ENCODE results near the gene ZBTB7C. TPM values are rescaled to one million over a fixed set of nuclear protein-coding genes. Genes with fewer than 3 reads are reported as not detected.

Gene ZBTB7C
- total RNA-seq = under 0.01 and 1.2 TPM in 2 replicates

- no peaks in the 10 kb centered on the region for H3K36me3 ChIP-seq (ENCODE audit: control insufficient read depth, insufficient read depth, low read length)
- H3K4me3 ChIP-seq (ENCODE audit: low read depth, low read length) = peak within 1 kb of the TSS; percentile 59
- no peak for DNase-seq (ENCODE audit: low read depth)
- no peak for FAIRE-seq
- TF ChIP-seq CTCF (IDR thresholded peaks at IDR 0.05; ENCODE audit: insufficient read depth, low read length, severe bottlenecking) = no peak
- H3K27me3 ChIP-seq (ENCODE audit: control insufficient read depth, insufficient read depth, low read length) = peaks cover 8% of the 10 kb centered on the region
These were observed at the start of gene ZBTB7C for GRCh38 chr18:48408727-48409590. Gene ZBTB7C (minus strand): TSS chr18:48409383.

GRCh38 chr18:48456838-48457237, 47.7 kb upstream of the ZBTB7C start:
- FAIRE-seq = no peak
- no peak for DNase-seq (ENCODE audit: low read depth)
- no peak for TF ChIP-seq CTCF (IDR thresholded peaks at IDR 0.05; ENCODE audit: insufficient read depth, low read length, severe bottlenecking)
- no peak overlapping the region for H3K4me3 ChIP-seq (ENCODE audit: low read depth, low read length)
- H3K36me3 ChIP-seq (ENCODE audit: control insufficient read depth, insufficient read depth, low read length) = no peaks in the 10 kb centered on the region
- H3K27me3 ChIP-seq (ENCODE audit: control insufficient read depth, insufficient read depth, low read length) = no peaks in the 10 kb centered on the region

GRCh38 chr18:48455555-48456478, 46.6 kb upstream of the ZBTB7C start:
- Histone ChIP-seq H3K36me3 (ENCODE audit: control insufficient read depth, insufficient read depth, low read length) (no peaks in the 10 kb centered on the region), H3K27me3 (ENCODE audit: control insufficient read depth, insufficient read depth, low read length) (no peaks in the 10 kb centered on the region), H3K4me3 (ENCODE audit: low read depth, low read length) (no peak overlapping the region)
- TF ChIP-seq CTCF (IDR thresholded peaks at IDR 0.05; ENCODE audit: insufficient read depth, low read length, severe bottlenecking) = no peak
- FAIRE-seq (no peak), DNase-seq (ENCODE audit: low read depth) (peak; percentile 90)

GRCh38 chr18:48454261-48454757, 45.1 kb upstream of the ZBTB7C start:
- DNase-seq (ENCODE audit: low read depth) = no peak
- Histone ChIP-seq H3K4me3 (ENCODE audit: low read depth, low read length) (no peak overlapping the region), H3K27me3 (ENCODE audit: control insufficient read depth, insufficient read depth, low read length) (no peaks in the 10 kb centered on the region), H3K36me3 (ENCODE audit: control insufficient read depth, insufficient read depth, low read length) (no peaks in the 10 kb centered on the region)
- no peak for TF ChIP-seq CTCF (IDR thresholded peaks at IDR 0.05; ENCODE audit: insufficient read depth, low read length, severe bottlenecking)
- no peak for FAIRE-seq

GRCh38 chr18:48453330-48454066, 44.3 kb upstream of the ZBTB7C start:
- peak; percentile 6 for TF ChIP-seq CTCF (IDR thresholded peaks at IDR 0.05; ENCODE audit: insufficient read depth, low read length, severe bottlenecking)
- Histone ChIP-seq H3K36me3 (ENCODE audit: control insufficient read depth, insufficient read depth, low read length) (no peaks in the 10 kb centered on the region), H3K4me3 (ENCODE audit: low read depth, low read length) (no peak overlapping the region), H3K27me3 (ENCODE audit: control insufficient read depth, insufficient read depth, low read length) (no peaks in the 10 kb centered on the region)
- FAIRE-seq (no peak), DNase-seq (ENCODE audit: low read depth) (peak; percentile 85)

Data from bronchial epithelial cell (primary cell).